Mucosa of descending colon (tissue), 3 donors: ENCODE data around the gene C3orf22. TPM values are rescaled to one million over a fixed set of nuclear protein-coding genes. Genes with fewer than 3 reads are reported as not detected.

Source experiments
- ATAC-seq: fragments of 200-7000 bp; cut with Tn5 transposase; one replicate; pipeline ENCODE4 v1.9.1; 2020; ENCODE audit warnings: mild to moderate bottlenecking, moderate library complexity
- DNase-seq, 3 donors: peaks; one replicate each; pipeline ENCODE4 v3.0.0-alpha.2; 2020
- H3K36me3 ChIP-seq: fragments of 200-600 bp; one replicate; pipeline ENCODE4 v1.8.0; 2021; ENCODE audit warnings: low read depth, mild to moderate bottlenecking
- H3K4me1 ChIP-seq: fragments of 200-600 bp; one replicate; pipeline ENCODE4 v1.8.0; 2021; ENCODE audit warnings: low read depth, mild to moderate bottlenecking
- H3K4me3 ChIP-seq: fragments of 200-600 bp; one replicate; pipeline ENCODE4 v1.8.0; 2021; ENCODE audit warnings: mild to moderate bottlenecking
- H3K9me3 ChIP-seq: fragments of 200-600 bp; one replicate; pipeline ENCODE4 v1.8.0; 2021; ENCODE audit warnings: mild to moderate bottlenecking
- intact Hi-C, 2 donors: fragments of 100-400 bp; cut with DNase I in 1 of 2; cut with micrococcal nuclease in 1 of 2; formaldehyde crosslinking; loops; one replicate each; pipeline versions ENCODE4 v1.11.0 to v1.11.1; 2022; cut with DNase I, micrococcal nuclease
- total RNA-seq, 3 donors: library from RNA; stranded (reverse); fragmentation: NEBNext Ultra II Directional in 2 of 3; extraction: Animal tissue kit (Norgen Biotek cat#: 25700) in 2 of 3; gene quantifications; one replicate each; pipeline versions ENCODE4 v1.2.1 to v1.2.4, GENCODE V29; 2021 to 2023
- TF ChIP-seq, protein P1 (sequence below): fragments of 200-600 bp; IDR thresholded peaks from one replicate; pipeline ENCODE4 v1.8.0; 2022; ENCODE audit warnings: antibody characterized with exemption, mild to moderate bottlenecking
- donor health status: DM: no; HTN: no; CAD: no; lungs with moderate emphysema.
- donor health status: DM: no; HTN: no; CAD: no.
- donor health status: DM: no; HTN: yes; CAD: no.

C3orf22 gene
- total RNA-seq, 3 donors from 2014 or later: not detected

DNA sequence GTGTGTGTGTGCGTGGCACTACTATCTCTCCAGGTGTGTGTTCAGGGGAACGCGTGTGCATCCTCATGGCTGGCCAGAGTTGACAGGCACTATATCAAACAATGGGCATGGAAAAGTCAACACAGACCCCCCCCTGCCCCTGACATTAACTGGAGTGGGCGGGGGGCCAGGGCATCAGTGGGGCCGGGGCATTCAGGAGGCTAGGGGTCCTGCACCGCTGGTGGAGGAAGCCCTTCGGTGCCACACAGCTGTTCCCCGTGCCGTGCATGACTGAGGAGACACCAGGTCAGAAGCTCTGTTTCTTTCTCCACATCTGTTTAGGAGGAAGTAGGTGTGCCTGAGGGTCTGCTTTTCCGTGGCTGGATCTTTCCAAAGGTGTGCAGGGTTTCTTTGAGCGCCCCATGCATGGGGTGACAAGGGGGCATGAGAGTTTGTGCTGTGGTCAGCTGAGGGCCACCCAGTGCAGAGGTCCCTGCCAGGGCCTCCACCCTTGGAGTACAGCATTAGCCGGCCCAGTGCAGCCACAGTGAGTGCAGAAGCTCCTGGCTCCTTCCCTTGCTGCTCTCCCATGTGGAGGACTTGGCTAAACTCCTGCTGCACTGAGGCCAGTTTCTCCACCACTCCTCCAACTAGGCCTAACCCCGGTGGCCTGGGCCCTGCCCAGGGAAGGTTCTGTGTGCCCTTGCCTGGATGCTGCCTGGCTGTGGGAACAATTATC is 7.5 kb downstream of the C3orf22 start:
- H3K4me1 ChIP-seq: no peaks in the 10 kb centered on the region
- TF ChIP-seq, protein P1, sequence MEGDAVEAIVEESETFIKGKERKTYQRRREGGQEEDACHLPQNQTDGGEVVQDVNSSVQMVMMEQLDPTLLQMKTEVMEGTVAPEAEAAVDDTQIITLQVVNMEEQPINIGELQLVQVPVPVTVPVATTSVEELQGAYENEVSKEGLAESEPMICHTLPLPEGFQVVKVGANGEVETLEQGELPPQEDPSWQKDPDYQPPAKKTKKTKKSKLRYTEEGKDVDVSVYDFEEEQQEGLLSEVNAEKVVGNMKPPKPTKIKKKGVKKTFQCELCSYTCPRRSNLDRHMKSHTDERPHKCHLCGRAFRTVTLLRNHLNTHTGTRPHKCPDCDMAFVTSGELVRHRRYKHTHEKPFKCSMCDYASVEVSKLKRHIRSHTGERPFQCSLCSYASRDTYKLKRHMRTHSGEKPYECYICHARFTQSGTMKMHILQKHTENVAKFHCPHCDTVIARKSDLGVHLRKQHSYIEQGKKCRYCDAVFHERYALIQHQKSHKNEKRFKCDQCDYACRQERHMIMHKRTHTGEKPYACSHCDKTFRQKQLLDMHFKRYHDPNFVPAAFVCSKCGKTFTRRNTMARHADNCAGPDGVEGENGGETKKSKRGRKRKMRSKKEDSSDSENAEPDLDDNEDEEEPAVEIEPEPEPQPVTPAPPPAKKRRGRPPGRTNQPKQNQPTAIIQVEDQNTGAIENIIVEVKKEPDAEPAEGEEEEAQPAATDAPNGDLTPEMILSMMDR: no peak
- ATAC-seq (no peak), DNase-seq (no peak)
- H3K4me3 ChIP-seq: no peak overlapping the region
- intact Hi-C loops: no loop called here
- no peaks in the 10 kb centered on the region for H3K36me3 ChIP-seq
- H3K9me3 ChIP-seq: no peaks in the 10 kb centered on the region

- TF ChIP-seq, protein P1: no peak
- intact Hi-C loops: no loop called here
- no peak for DNase-seq
These were observed 8.2 kb downstream of the C3orf22 start for GRCh38 chr3:126550488-126551051.

DNA sequence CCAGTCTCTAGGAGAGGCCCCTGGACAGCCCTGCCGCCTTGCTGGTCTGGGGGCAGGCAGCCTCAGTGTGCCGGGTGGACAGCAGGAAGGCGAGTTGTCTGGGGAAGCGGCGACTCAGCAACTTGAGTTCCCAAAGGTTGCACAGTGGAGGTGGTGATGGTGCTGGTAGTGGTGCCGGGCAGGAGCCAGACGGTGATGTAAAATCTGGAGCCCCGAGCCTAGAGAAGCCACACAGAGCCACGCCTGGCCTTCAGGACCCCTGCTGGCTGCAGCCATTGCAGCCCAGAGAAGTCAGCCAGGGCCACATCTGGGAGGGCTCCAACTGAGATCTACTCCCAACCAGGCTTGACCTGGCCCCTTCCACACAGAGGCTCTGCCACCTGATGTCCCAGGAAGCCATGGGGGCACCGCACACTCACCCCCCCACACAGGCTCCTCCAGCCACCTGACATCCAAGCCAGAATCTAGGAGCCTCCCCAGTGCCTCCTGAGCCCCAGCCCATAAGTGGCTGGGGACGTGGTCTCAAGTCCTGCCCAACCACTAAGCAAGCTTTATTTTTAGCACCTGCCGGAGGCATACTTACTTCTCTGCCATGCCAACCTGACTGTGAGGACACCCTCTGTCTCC is 8.8 kb downstream of the C3orf22 start:
- DNase-seq (no peak), ATAC-seq (no peak)
- intact Hi-C loops: no loop called here

More at GRCh38 chr3:126550488-126551051, 8.2 kb downstream of the C3orf22 start:
- H3K9me3 ChIP-seq: no peaks in the 10 kb centered on the region
- H3K4me3 ChIP-seq: no peak overlapping the region
- H3K36me3 ChIP-seq: no peaks in the 10 kb centered on the region
- no peaks in the 10 kb centered on the region for H3K4me1 ChIP-seq
- no peak for ATAC-seq

DNA sequence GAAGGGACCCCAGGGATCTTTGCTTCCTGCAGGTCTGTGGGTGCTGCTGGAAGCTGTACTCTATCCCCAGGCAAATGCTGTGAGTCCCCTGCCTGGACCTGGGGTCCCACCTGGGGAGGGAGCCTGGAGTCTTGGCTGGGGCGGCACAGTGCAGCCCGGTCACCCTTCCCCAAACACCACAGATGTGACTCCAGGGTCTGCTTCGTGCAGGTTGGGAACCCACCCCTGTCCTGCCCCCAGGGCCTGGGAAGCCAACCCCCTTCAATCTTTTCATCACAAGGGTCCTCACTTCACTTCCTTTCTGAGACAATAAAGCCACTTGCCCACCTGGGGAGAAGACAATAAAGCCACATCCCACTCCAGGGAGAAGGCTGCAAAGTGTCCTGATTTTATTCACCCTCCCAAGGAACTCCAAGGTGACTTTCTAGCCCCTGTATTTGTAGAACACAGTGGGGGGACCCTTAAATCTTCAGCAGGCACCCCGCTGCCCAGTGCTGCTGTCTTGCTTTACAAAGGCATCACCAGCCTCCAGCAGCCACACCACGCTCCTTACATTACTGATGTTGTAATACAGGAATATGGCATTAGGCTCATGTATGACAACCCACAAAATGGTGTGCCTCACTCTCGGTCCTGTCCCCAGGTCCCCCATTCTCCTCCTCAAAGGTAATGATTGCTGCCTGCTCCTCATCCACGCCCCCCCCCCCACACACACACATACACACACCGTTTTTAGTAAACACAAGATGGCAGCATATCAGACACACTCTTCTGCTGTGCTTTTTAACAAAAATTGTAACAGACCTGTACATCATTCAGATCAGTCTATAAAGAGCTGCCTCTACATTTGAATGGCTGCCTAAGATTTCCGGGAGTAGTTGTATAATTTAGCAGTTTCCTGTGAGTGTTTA is 9.9 kb downstream of the C3orf22 start:
- DNase-seq (no peak), ATAC-seq (no peak)
- Histone ChIP-seq H3K4me1 (no peaks in the 10 kb centered on the region), H3K36me3 (no peaks in the 10 kb centered on the region), H3K4me3 (no peak overlapping the region), H3K9me3 (no peaks in the 10 kb centered on the region)
- intact Hi-C loops: no loop called here
- TF ChIP-seq, protein P1: no peak

More for the DNA sequence above, 8.8 kb downstream of the C3orf22 start:
- Histone ChIP-seq H3K9me3 (no peaks in the 10 kb centered on the region), H3K36me3 (no peaks in the 10 kb centered on the region), H3K4me3 (no peak overlapping the region), H3K4me1 (no peaks in the 10 kb centered on the region)
- TF ChIP-seq, protein P1: no peak

DNA sequence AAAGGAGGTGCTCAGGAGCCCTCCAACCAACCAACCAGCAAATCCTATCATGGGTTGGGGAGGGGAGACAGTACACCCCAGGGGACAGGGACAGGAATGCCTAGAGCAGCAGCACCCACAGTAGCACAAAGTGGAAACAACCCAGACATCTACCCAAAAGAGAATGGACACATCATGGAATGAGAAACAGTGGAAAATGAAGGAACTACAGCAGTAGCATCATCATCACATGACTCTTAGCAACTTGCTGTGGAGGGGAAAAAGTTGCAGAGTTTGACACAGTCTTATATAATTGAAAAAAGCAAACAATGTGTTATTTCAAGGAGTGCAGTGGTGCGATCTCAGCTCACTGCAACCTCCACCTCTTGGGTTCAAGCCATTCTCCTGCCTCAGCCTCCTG is 11.0 kb downstream of the C3orf22 start:
- H3K4me3 ChIP-seq: no peak overlapping the region
- DNase-seq (no peak), ATAC-seq (no peak)
- H3K4me1 ChIP-seq: no peaks in the 10 kb centered on the region
- TF ChIP-seq, protein P1: no peak
- no peaks in the 10 kb centered on the region for H3K36me3 ChIP-seq
- H3K9me3 ChIP-seq: no peaks in the 10 kb centered on the region
- intact Hi-C loops: no loop called here
